ENCODE results near the gene MYH4.

The MYH4 gene

GRCh38 chr17:10429421-10430045 lies 39.8 kb downstream of the MYH4 start:
- intact Hi-C loops (cut with DNase I), result no loop called here
- DNase-seq, result no peak

DNA sequence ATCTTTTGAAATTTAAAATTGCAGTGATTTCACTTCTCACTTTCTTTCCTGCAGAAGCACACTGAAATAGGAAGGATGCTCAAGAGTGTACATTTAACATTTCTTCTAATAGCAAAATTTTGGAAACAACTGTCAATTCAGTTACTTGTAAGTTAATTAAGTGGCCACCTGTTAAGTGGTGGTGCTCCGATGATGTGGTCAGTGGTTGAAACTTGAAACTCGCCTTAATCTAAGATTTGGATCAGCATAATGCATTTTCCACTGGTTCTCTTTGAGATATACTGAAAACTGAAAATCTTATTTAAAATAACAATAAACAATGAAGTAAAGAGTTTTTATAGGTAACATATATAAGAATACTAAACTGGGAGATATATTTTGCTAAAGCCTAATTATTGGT lies 40.6 kb downstream of the MYH4 start:
- intact Hi-C loops (cut with DNase I), result no loop called here
- no peak for DNase-seq

- intact Hi-C loops (cut with DNase I), result no loop called here
- no peak for DNase-seq
Observed at GRCh38 chr17:10421900-10422542, 47.3 kb downstream of the MYH4 start, which contains the start of gene MYH8. TSS of gene MYH8 (minus strand) at chr17:10421950. CDS start at chr17:10420227, 1,723 bp downstream.

DNA sequence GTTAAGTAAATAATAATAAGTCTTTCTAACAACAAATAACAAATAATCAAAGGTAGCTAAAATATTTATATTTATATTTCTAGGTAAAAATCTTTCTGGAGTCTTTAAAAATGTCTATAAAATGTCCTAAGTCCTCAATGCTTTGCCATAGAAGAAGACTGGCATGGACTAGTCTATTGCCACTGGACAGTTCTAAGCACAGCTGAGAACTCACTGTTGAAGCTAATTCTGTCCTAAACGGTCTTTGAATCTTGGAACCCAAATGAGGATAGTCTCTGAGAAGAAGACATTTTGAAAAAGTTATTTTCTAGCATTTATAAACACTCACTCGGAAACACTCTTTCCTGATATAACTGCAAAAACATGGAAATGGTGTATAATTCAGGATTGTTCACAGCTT lies 48.1 kb downstream of the MYH4 start:
- intact Hi-C loops (cut with DNase I), result no loop called here
- no peak for DNase-seq

DNA sequence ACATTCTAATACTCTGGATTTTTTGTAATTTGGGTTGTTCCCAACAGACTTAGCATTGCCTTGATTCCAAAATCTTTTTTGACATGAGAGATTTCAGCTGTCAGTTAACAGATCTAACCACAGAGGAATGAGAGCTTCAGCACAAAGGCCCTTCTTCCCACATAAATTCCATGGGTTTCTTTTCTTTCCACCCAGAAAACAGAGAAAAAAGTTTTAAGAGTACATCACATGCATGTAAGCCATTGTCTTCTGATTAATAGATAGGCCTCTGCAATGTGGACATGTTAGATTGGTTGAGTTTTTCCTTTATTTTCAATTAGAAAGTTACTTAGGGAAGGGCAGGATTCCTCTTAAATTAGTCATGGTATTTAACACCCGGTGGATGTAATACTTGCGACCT lies 48.5 kb downstream of the MYH4 start:
- DNase-seq, result no peak
- intact Hi-C loops (cut with DNase I), result no loop called here

GRCh38 chr17:10417431-10417830 lies 51.9 kb downstream of the MYH4 start:
- no peak for DNase-seq
- intact Hi-C loops (cut with DNase I), result no loop called here

DNA sequence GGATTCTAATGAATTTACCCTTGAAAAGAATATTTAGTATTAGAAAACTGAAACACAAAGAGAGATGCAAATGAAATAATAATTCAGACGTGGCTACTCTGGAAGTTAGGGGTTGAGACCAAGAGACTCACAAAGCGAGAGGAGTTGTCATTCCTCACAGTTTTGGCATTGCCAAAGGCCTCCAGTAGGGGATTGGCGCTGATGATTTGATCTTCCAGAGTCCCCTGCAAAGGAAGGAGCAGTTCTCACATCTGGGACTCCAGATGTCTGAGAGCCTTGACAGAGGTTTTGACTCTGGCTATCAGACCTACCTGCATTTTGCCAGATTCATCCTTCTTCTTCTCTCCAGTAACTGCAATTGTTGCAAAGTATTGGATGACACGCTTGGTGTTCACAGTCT lies 54.2 kb downstream of the MYH4 start:
- intact Hi-C loops (cut with DNase I), result no loop called here
- no peak for DNase-seq

DNA sequence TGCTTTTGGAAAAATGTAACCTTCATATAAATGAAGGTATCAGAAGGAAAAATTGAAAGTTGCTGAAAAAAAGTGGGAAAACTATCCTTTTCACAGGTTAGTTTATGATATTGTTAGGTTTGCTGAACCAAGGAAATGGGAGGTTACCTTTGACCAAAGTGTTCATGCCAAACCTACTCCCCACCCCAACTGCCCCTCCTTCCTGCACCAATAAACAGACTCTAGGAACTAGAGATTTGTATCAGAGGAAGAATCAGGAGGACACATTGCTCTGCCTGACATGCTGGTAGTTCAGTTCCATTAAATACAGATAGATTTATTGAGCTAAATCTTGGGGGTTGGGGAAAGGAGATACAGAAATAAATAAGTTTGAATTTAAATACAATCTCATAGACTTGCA lies 65.8 kb downstream of the MYH4 start:
- intact Hi-C loops (cut with DNase I), result no loop called here
- no peak for DNase-seq

- intact Hi-C loops (cut with DNase I), result no loop called here
- no peak for DNase-seq
Observed at GRCh38 chr17:10398352-10398751, 71.0 kb downstream of the MYH4 start.

DNA sequence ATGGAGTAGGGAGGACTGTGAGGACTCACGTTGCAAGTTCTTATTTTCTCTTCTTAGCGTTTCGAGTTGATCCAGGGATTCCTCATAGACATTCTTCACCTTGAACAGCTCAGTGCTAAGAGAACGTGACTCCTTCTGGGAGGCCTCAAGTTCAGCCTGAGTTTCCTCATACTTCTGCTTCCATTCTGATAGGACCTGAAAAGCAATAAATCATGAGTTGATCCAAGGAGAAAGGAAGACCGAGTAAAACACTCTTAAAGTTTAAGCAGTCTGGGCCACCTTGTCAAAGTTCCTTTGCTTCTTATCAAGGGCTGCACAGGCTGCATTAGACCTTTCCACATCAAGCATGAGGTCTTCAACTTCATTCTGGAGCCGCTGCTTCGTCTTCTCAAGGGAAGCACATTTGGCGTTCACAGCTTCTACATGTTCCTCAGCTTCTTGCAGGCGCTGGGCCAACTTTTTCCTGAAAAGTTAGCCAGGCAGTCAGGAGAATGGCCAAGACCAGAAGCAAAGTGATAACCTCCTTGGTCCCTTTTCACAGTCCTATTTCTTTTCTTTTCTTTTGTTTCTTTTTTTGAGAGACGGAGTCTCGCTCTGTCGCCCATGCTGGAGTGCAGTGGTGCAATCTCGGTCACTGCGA lies 72.7 kb downstream of the MYH4 start:
- intact Hi-C loops (cut with DNase I), result no loop called here
- no peak for DNase-seq

- intact Hi-C loops (cut with DNase I), result no loop called here
- DNase-seq, result no peak
Observed at GRCh38 chr17:10394201-10394887, 75.0 kb downstream of the MYH4 start.

Data from head of caudate nucleus (tissue), 42 donors.